Measurements from ENCODE around the gene SREBF1. TPM values are rescaled to one million over a fixed set of nuclear protein-coding genes. Genes with fewer than 3 reads are reported as not detected.

SREBF1 gene
- total RNA-seq, 4 donors from 2014 or later, result 115 to 253 (median 191) TPM

DNA sequence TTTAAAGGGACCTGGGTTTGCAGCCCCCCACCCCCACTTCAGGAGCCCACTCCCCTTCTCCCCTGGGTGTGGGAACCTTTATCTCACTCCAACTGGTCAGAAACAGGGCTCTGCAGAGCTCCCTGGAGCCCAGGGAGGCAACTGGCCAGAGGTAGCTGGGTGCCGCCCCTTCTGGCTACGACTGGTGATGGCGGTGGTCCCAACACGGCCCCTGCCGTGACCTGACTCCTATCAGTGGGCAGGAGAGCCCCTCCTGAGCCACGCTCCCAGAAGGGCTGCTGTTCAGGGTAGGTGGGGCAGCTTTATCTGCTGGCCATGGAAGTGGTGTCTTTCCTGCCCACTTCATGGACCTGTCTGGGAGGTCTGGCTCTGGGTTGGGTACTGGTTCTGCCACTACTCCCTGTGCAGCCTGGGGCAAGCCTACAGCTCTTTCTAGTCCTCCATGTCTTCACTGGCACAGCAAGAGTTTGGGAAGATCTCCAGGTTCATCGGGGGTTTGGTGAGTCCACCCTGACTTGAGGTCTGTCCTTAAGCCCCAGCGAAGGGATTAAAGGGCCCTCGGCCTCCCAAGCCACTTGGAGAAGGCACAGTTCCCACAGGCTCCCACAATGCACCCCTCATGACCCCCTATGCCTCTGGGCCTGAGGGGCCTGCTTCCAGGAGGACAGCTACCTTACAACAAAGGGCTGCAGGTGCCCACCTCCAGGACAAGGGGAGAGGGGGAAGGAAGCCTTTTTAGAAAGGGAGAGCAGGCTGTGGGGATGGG is 5.5 kb upstream of the SREBF1 start:
- no peak for DNase-seq (ENCODE audit: low spot score in 2 of 2)
- H3K9me3 ChIP-seq, result no peaks in the 10 kb centered on the region
- WGBS, 2 donors, result 33 to 62% methylated on average over 6 to 8 of the region's 9 CpGs
- no peak for TF ChIP-seq EP300 (IDR thresholded peaks at IDR 0.05)
- no peaks in the 10 kb centered on the region for H3K27me3 ChIP-seq
- H3K36me3 ChIP-seq, result peaks cover 0 to 26% (median 0%) of the 10 kb centered on the region in 3 donors
- no peak overlapping the region for H3K4me3 ChIP-seq
- H3K4me1 ChIP-seq, result peaks cover 0 to 60% (median 43%) of the 10 kb centered on the region in 4 donors
- H3K27ac ChIP-seq, result peak overlapping the region in 3 of 4 donors; percentile 99 to 100 (median 100)

GRCh38 chr17:17841601-17842025 is 4.8 kb upstream of the SREBF1 start:
- no peak for DNase-seq (ENCODE audit: low spot score in 2 of 2)
- no peaks in the 10 kb centered on the region for H3K27me3 ChIP-seq
- TF ChIP-seq EP300 (IDR thresholded peaks at IDR 0.05) (no peak), POLR2A (IDR thresholded peaks at IDR 0.05) (no peak)
- TF ChIP-seq, protein P1, sequence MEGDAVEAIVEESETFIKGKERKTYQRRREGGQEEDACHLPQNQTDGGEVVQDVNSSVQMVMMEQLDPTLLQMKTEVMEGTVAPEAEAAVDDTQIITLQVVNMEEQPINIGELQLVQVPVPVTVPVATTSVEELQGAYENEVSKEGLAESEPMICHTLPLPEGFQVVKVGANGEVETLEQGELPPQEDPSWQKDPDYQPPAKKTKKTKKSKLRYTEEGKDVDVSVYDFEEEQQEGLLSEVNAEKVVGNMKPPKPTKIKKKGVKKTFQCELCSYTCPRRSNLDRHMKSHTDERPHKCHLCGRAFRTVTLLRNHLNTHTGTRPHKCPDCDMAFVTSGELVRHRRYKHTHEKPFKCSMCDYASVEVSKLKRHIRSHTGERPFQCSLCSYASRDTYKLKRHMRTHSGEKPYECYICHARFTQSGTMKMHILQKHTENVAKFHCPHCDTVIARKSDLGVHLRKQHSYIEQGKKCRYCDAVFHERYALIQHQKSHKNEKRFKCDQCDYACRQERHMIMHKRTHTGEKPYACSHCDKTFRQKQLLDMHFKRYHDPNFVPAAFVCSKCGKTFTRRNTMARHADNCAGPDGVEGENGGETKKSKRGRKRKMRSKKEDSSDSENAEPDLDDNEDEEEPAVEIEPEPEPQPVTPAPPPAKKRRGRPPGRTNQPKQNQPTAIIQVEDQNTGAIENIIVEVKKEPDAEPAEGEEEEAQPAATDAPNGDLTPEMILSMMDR (IDR thresholded peaks at IDR 0.05), result no peak
- 60% methylated on average over 1 of the region's 1 CpG; no CpG with 5 or more reads in 1 of the 2 donors for WGBS, 2 donors
- H3K4me3 ChIP-seq, result no peak overlapping the region
- H3K9me3 ChIP-seq, result no peaks in the 10 kb centered on the region
- peak overlapping the region; percentile 99 to 100 (median 100) for H3K27ac ChIP-seq
- peaks cover 0 to 64% (median 48%) of the 10 kb centered on the region in 4 donors for H3K4me1 ChIP-seq
- peaks cover 0 to 19% (median 0%) of the 10 kb centered on the region in 3 donors for H3K36me3 ChIP-seq

DNA sequence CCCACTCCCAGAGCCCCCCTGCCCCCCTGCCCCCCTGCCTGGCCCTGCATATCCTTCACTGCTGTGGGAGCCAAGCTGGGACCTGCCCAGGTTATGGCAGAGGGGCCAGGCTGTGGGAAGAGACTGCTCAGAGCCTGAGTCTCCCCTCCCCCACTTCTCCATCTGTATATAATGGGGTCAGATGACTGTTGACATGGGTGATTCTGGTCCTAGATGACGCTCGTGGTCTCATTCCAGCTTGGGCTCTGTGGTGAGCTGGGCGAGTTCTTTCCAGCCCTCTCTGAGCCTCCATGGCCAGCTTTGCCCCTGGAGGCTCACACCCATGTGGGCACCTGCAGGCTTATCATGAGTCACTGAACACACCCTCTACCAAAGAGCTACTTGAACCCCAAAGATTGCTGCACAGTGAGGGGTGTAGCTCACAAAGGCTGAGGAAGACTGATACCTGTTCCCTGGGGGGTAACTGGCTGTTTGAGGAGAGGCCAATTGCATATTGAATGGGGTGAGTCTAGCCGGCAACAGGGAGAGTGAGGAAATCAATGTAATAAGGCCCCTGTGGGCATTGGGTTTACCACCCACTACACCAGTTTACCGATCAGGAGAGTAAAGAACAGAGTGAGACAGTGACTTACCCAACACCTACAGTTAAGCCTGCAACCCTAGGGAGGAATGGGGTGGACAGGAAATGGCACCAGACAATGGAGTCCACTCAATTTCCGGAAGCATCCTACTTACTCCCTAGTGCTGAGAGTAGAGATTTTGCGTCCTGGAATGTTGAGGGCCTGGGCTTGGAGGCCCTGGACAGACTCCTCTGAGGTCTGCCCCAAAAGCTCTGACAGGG is 4.2 kb upstream of the SREBF1 start:
- Histone ChIP-seq H3K27me3 (no peaks in the 10 kb centered on the region), H3K36me3 (peaks cover 0 to 13% (median 0%) of the 10 kb centered on the region in 3 donors), H3K4me1 (peaks cover 0 to 65% (median 49%) of the 10 kb centered on the region in 4 donors), H3K4me3 (peak overlapping the region; percentile 34 to 65 (median 40)), H3K9me3 (no peaks in the 10 kb centered on the region), H3K27ac (peak overlapping the region; percentile 99 to 100 (median 100))
- 39 to 41% methylated on average over 6 to 7 of the region's 7 CpGs for WGBS, 2 donors
- TF ChIP-seq EP300 (IDR thresholded peaks at IDR 0.05) (no peak), POLR2A (IDR thresholded peaks at IDR 0.05) (no peak)
- TF ChIP-seq, protein P1 (IDR thresholded peaks at IDR 0.05), result no peak
- DNase-seq (ENCODE audit: low spot score in 2 of 2), result peak in 1 of 2 donors; percentile 65

GRCh38 chr17:17839791-17840707 is 3.3 kb upstream of the SREBF1 start:
- Histone ChIP-seq H3K9me3 (no peaks in the 10 kb centered on the region), H3K27me3 (no peaks in the 10 kb centered on the region), H3K4me1 (peaks cover 0 to 74% (median 55%) of the 10 kb centered on the region in 4 donors), H3K4me3 (peak overlapping the region; percentile 34 to 65 (median 40)), H3K36me3 (peaks cover 0 to 3% (median 0%) of the 10 kb centered on the region in 3 donors), H3K27ac (peak overlapping the region; percentile 99 to 100 (median 100))
- 2 to 15% methylated on average over 10 to 25 of the region's 71 CpGs for WGBS, 2 donors
- DNase-seq (ENCODE audit: low spot score in 2 of 2), result peak; percentile 69 to 80
- TF ChIP-seq POLR2A (IDR thresholded peaks at IDR 0.05) (peak; percentile 92 to 93), EP300 (IDR thresholded peaks at IDR 0.05) (peak; percentile 90 to 97)
- TF ChIP-seq, protein P1 (IDR thresholded peaks at IDR 0.05), result peak in 2 of 5 experiments; percentile 36 to 45

Data from tibial nerve (tissue), 4 donors.